Adrenal gland (tissue), 12 donors: ENCODE results near the gene LHX1. TPM values are rescaled to one million over a fixed set of nuclear protein-coding genes. Genes with fewer than 3 reads are reported as not detected.

Source experiments
- DNase-seq, 7 donors: peaks; one replicate each; pipeline ENCODE4 v3.0.0-alpha.2; 2019 to 2020
- H3K27ac ChIP-seq, 5 donors: fragments of 200-600 bp; sonication (generic) in 4 of 5; 1 replicate in 3 of 5; 2 replicates in 2 of 5; pipeline versions ENCODE4 v1.5.1 to v1.8.0; 2016 to 2020; ENCODE audit warnings: mild to moderate bottlenecking in 1 of 5
- H3K27me3 ChIP-seq: fragments of 200-600 bp; 2 replicates; pipeline ENCODE4 v1.8.0; 2021
- H3K36me3 ChIP-seq, 2 donors: fragments of 200-600 bp; replicated peaks in 1 of 2; 1 replicate in 1 of 2; 2 replicates in 1 of 2; pipeline versions ENCODE4 v1.5.1 to v1.8.0; 2018 to 2022
- H3K4me1 ChIP-seq, 2 donors: fragments of 200-600 bp; replicated peaks in 1 of 2; 1 replicate in 1 of 2; 2 replicates in 1 of 2; pipeline versions ENCODE4 v1.5.1 to v1.8.0; 2018 to 2021
- H3K4me3 ChIP-seq, 4 donors: fragments of 200-600 bp; sonication (generic) in 3 of 4; one replicate each; pipeline ENCODE4 v1.5.1; 2016 to 2018
- H3K9me3 ChIP-seq, 3 donors: fragments of 200-600 bp; sonication (generic) in 1 of 3; replicated peaks in 1 of 3; 1 replicate in 2 of 3; 2 replicates in 1 of 3; pipeline versions ENCODE4 v1.5.1 to v1.8.0; 2016 to 2021
- CTCF ChIP-seq, 6 experiments: fragments of 450-650 bp in 4 of 6; fragments of 200-600 bp in 2 of 6; sonication (generic) in 1 of 6; IDR thresholded peaks; 1 replicate in 5 of 6; 2 replicates in 1 of 6; pipeline versions ENCODE4 v1.5.1 to v1.8.0; 2016 to 2021; ENCODE audit warnings: antibody characterized with exemption in 6 of 6, mild to moderate bottlenecking in 2 of 6, moderate library complexity in 1 of 6
- POLR2A ChIP-seq, 2 donors: fragments of 450-650 bp; IDR thresholded peaks; one replicate each; pipeline ENCODE4 v1.6.1; 2017; ENCODE audit warnings: antibody characterized with exemption in 2 of 2, mild to moderate bottlenecking in 2 of 2, moderate library complexity in 1 of 2
- intact Hi-C, 2 donors: fragments of 100-400 bp; cut with DNase I; formaldehyde crosslinking; loops; one replicate each; pipeline versions ENCODE4 v1.14.1 to v1.15.0; 2022 to 2023
- polyA plus RNA-seq, 3 donors: library from polyadenylated mRNA; stranded (reverse); fragments of 200-250 nt in 2 of 3; fragments of 350-450 nt in 1 of 3; fragmentation: Illumina TruSeq in 1 of 3; extraction: RNeasy Lipid Tissue Mini Kit (QIAGEN cat#74804) in 1 of 3; gene quantifications; one replicate each; pipeline ENCODE4 v1.2.3, GENCODE V29; 2013 to 2014
- small RNA-seq, 2 donors: library from RNA; depleted of rRNA; stranded (forward); fragments of <200 nt; gene quantifications; one replicate each; pipeline ENCODE3, GENCODE V24; 2016
- total RNA-seq, 9 donors: library from RNA; depleted of rRNA in 4 of 9; stranded (reverse); fragments of >200 nt in 4 of 9; fragments of 120-200 nt in 1 of 9; fragmentation: NEBNext Ultra II Directional in 1 of 9; extraction: Animal tissue kit (Norgen Biotek cat#: 25700) in 1 of 9; gene quantifications; one replicate each; pipeline versions ENCODE4 v1.1.0 to v1.2.4, GENCODE V29; 2013 to 2023
- donor health status: healthy with polysubstance abuse.
- donor health status: Bipolar disorder and iron deficiency.
- donor health status: DM: yes; HTN: yes; CAD: no.
- donor health status: DM: no; HTN: no; CAD: no.
- donor health status: DM: no; HTN: no; CAD: no.
- donor health status: DM: yes; HTN: yes; CAD: no.

Gene LHX1
- total and polyA plus RNA-seq, 12 donors: not detected

GRCh38 chr17:36993227-36993626, 56.0 kb downstream of the LHX1 start:
- no peaks in the 10 kb centered on the region for H3K27me3 ChIP-seq
- H3K4me1 ChIP-seq: no peaks in the 10 kb centered on the region
- no peak for DNase-seq
- H3K4me3 ChIP-seq: no peak overlapping the region
- intact Hi-C loops: no loop called here
- TF ChIP-seq CTCF (IDR thresholded peaks at IDR 0.05) (no peak), POLR2A (IDR thresholded peaks at IDR 0.05) (no peak)
- peaks cover 0 to 57% of the 10 kb centered on the region in 2 donors for H3K36me3 ChIP-seq
- H3K9me3 ChIP-seq: no peaks in the 10 kb centered on the region
- no peak overlapping the region for H3K27ac ChIP-seq

Small RNA genes lying within 50 kb of the gene (small RNA-seq; reads per million reads assigned to genes)
- 0 reads per million in 2 donors for gene AC243773.2

Other genes with a start within 250 kb of the LHX1 start
- 10 to 100 TPM; 21.0 to 58.9 (median 36.6) TPM for gene AATF, start 11.5 kb downstream of the LHX1 start, total RNA-seq
- 10 to 100 TPM; 43.7 to 68.2 (median 47.8) TPM for gene AATF, start 11.5 kb downstream of the LHX1 start, polyA plus RNA-seq